Skin epidermis (tissue), 12 donors: ENCODE data around the gene DNMT3A.
"Not testable (repeated sequence)": the region's sequence is repeated elsewhere in the genome, so short reads cannot be mapped to it uniquely, and the experiment has no call there.

Source experiments
- H3K27ac ChIP-seq, 21 experiments: fragments of 200-600 bp; sonication (generic) in 11 of 21; one replicate each; pipeline ENCODE4 v1.5.0; 2020; ENCODE audit warnings: mild to moderate bottlenecking in 3 of 21, inconsistent platforms in 2 of 21, moderate library complexity in 2 of 21
- H3K4me3 ChIP-seq, 7 experiments: fragments of 200-600 bp; sonication (generic) in 2 of 7; one replicate each; pipeline ENCODE4 v1.5.0; 2020; ENCODE audit warnings: inconsistent platforms in 2 of 7, mild to moderate bottlenecking in 2 of 7, moderate library complexity in 1 of 7

The DNMT3A gene

DNA sequence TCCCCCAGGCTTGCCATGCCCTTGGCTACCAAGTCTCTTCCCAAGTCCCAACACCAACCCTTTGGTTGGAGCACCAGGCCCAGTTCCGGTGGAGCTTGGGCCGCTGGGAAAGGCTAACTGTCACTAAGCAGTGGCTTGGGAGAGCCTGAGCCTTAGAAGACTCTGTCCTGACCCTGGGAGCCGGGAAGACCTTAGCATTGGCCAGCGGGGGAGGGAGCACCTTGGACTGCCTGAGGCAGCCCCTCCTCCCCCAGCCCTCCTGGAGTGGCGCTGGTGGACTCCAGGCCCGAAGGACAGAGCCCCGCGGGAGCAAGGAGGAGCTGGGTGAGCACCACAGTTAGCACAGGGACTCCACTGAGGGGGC, 110.8 kb downstream of the DNMT3A start:
- H3K4me3 ChIP-seq, result no peak overlapping the region
- no peak overlapping the region for H3K27ac ChIP-seq

DNA sequence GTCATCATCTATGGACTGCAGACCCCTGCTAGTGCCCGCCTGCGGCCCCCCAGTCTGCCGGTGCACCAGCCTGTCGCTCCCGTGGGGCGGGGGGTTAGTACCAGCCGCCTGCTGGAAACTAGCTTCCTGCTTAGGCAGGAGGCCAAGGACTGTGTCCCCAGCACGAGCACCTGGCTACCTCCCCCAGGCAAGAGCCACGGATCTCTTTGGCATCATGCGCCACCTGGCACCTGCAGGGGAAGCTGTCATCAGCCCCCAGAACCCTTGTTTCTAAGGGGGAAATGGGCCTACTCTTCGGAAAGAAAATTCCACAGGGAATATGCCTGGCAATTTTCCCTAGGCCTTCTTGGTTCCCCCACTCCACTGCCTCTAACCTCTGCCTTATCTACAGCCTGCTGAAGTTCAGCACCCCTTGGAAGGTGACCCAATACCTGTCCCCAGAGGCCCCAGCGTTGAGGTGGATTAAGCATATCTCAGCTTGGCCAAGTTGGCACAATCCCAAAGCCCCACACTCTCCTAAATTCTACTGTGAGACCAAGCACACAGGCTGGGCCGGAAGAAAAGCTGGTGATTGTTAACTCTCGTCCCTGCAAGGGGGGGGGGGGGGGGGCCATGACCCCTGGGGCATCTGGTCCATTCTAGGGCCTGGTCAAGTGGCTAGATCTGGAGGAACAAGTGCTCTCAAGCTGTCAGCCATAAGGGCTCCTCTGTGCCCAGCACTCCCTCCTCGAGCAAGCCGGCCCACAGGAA, 111.4 kb downstream of the DNMT3A start:
- Histone ChIP-seq H3K27ac (no peak overlapping the region), H3K4me3 (no peak overlapping the region)

DNA sequence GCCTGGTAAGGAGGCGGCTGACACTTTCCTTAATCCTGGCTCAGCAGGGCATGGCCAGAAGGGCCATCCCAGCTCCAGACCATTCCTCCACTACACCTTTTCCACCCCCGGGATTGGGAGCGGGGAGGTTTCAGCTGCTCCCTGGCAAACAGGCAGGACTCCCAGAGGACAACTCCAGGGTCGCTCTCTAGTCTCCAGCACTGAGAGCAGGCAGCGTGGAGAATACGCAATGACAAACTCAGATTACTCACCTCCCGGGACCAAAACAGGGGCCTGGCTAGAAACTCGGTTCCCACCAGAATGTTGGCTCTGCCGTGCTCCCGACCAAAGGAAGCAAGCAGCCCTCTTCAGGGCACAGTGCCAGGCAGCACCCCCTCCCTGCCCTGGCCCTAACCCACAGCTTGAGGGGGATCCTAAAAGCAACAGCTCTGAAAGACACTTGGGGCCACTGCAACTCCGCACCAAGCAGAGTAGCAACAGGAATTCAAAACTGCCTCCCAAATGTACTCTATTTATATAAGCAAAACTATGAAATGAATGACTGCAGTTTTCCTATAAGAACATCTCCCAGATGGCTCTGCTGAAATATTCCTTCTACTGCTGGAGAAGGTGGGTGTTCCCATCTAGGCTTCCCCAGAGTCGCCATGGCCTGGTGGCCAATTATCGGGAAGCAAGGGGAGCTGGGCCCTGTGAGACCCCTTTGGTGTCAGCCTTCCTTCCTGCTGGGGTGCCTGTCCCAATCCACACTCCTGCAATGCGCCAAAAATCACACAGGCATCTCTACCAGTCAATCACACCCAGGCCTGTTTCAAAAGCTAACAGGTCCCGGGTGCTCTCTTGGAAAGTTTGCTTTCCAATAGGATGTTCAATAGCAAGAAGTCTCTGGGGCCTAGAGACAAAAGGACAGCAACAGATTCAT, 112.2 kb downstream of the DNMT3A start:
- H3K4me3 ChIP-seq, result no peak overlapping the region
- H3K27ac ChIP-seq, result peak overlapping the region in 1 of 21 experiments; percentile 24

DNA sequence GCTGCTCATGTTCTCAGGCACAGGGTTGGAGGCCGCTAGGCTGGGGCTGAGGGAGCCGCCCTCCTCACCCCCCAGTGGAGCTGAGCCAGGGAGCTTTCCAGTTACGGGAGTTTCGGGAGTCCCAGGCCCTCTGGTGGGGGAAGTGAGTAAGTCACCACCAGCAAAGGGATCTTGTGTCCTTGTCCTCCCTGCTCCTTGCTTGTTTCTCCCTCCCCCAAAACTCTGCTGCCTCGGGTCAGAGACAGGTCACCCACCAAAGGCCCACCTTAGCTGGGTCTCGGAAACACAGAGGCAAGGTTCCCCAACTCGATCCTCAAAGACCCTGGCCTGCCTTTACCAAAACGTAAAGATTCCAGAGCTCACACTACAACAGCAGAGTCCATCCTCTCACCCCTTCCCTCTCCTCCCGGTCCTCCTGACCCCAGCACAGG, 112.9 kb downstream of the DNMT3A start:
- H3K27ac ChIP-seq, result peak overlapping the region in 1 of 21 experiments; percentile 24
- no peak overlapping the region for H3K4me3 ChIP-seq

DNA sequence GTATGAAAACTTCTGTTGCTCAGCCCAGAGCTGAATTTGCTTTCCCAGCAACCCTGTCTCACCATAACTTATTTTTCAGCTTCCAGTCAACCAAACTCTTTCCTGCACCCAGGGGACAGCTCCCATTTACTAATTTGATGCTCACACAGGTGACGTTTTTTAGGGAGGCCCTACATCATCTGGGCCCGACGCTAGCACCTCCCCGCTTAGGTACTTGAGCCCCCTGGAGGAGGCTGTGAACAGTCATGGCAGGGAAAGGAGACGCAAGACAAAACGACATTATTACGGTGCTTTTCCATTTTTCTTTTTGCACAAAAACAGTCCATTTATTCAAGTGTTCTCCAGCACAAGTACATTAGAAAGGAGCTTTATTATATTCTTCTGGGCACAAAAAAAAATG, 114.1 kb downstream of the DNMT3A start:
- Histone ChIP-seq H3K4me3 (no peak overlapping the region), H3K27ac (no peak overlapping the region)

DNA sequence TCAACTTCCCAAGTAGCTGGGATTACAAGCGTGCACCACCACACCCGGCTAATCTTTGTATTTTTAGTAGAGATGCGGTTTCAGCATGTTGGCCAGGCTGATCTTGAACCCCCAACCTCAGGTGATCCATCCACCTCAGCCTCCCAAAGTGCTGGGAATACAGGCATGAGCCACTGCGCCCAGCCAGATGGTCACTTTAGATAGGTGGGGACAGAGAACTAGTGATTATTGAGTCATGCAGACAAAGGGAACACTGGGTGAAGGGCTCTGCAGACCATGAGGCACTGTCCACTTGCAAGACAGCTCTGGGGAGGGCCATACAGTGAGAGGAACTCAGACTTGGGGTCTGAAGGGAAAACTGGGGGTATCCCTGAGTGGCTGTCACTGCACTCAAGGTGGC, 114.9 kb downstream of the DNMT3A start:
- Histone ChIP-seq H3K27ac (no peak overlapping the region), H3K4me3 (no peak overlapping the region)

DNA sequence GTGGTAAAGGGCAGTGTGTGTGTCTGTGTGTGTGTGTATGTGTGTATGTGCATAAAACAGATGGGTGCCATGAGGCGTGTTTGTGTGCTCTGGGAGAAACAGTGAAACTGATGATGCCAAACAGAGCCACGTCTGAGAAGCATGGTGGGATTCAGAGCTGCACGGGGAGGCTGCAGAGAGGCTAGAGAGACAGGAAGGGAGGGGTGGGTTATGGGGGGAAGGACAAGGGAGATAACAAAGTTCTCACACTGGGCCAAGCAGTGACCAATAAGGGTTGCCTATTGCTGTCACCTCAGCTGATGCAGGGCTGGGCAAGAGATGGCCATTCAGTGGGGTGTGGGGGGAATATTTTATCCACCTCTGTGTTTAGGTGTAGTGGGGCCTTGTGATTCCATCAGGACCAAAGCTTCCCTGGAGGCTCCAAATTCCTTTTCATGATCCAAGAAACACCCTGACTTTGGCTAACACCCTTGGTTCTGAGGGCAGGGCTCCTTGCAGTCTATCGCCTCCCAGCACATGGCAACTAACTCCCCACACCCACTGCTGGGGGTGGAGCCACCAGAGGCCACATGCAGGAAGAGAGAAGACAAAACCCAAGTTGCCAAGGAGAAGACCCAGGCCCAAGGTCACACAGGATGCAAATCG, 119.1 kb downstream of the DNMT3A start:
- Histone ChIP-seq H3K27ac (no peak overlapping the region), H3K4me3 (no peak overlapping the region)

DNA sequence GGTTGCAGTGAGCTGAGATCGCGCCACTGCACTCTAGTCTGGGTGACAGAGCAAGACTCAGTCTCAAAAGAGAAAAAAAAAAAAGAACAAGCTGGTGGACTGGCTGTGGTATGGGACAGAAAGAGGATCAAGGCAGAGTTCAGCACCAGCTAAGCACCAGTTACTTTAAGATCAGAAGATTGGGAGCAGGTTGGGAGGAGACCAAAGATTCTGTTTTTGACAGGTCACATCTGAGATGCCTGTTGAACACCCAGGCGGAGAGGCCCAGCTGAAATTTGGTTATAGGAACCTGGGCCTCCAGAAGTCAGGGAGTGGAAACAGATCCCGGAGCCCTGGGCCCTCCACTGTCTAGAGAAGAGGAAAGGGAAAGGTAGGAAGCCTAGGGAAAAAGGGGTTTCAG, 120.1 kb downstream of the DNMT3A start:
- Histone ChIP-seq H3K4me3 (no peak overlapping the region), H3K27ac (no peak overlapping the region)

DNA sequence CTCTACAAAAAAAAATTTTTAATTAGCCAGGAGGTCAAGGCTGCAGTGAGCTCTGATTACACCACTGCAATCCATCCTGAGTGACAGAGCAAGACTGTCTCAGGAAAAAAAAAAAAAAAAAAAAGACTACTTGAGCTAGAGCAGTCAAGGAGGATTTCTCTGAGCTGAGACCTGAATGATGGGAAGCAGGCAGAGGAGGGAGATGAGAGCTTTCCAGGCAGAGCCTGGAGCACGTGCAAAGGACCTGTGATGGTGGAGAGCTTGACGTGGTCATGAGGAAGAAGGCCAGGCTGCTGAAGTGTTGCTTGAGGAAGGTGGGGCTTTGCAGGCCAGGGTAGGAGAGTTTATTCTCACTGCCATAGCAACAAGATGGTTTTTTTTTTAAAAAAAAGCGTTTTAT, 121.4 kb downstream of the DNMT3A start:
- H3K27ac ChIP-seq, result no peak overlapping the region
- no peak overlapping the region for H3K4me3 ChIP-seq

DNA sequence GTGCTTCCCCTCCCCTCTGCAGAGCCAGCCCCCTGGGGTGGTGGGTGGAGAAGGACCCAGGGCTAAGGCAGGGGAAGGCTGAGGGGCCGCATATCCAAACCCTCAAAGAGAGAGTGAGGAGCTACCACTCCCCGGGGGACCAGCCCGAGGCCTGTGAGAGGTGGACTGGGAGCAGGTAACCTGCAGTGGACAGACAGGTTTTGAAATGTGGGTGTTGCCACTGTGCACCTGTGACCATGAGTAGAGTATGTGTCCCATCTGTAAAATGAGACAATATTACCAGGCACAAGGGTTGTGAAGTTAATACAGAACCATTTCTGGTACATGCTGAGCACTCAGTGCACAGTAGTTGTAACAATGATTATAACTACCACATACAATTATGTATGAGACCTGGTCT, 122.1 kb downstream of the DNMT3A start:
- Histone ChIP-seq H3K4me3 (no peak overlapping the region), H3K27ac (no peak overlapping the region)

DNA sequence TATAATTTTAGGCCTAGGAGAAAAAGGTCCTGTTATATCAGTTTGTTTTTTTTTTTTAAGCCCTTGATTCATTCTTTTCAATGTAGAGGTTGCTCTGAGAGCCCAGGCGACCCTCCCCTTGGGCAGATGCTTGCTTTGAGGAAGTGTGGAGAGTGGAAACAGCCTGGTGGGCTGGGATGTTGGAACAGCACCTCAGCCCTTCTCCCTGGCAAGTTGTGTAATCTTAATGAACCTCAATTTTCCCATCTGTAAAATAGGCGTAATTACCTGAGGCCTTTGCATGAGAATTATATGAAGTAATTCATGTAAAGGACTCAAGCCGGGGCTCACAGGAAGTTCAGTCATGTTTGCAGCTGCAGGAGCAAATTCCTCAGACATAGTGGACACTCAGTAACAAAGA, 123.6 kb downstream of the DNMT3A start:
- Histone ChIP-seq H3K27ac (no peak overlapping the region), H3K4me3 (no peak overlapping the region)

DNA sequence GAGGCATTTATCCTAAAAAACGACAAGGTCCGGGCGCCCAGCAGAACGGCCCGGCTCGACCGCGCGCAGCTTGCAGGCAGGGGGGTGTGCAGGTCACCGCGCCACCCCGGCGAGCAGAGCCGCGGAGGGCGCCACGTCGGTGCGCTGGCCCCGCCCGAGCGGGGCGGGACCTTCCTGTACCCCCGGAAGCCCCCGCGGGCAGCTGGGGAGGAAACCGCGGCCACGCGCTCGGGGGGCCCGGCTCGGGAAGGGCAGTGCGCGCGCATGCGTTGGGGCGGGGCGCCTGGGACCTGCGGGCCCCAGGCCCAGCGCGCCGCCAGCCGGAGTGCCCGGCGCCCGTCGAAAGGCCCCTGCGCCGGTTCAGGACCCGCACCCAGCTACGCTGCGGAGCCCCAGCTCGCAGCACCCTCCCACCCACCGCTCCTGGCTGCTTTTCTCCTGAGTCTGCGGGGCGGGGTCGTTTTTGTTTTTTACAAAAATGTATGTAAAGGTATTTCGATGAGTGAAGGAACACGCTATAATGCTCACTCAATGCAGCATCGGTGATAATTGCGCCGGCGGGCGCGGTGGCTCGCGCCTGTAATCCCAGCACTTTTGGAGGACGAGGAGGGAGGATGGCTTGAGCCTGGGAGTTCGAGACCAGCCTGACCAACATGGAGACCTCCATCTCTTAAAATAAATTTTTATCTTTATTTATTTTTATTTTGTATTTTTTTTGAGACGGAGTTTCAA, 125.6 kb downstream of the DNMT3A start:
- H3K27ac ChIP-seq, result peak overlapping the region in 19 of 21 experiments; percentile 10 to 87 (median 71)
- peak overlapping the region; percentile 41 to 54 (median 47) for H3K4me3 ChIP-seq

DNA sequence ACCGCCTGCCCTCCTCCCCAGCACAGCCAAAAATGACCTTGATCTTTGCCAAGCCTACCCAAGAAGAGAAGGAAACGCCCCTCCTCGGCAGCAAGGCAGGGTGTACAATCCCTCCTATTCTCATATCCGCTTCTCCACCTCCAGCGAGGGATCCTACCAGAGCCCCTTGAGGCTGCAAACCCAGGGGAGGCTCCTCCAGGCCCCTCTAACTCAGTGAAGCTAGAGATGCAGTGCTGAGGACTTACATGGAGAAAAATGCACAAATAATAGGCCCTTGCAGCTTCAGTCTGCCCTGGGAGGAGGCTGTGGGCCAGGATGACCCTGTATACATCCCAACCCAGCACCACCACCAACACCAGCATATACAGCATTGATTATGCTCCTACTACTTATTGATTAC, 126.5 kb downstream of the DNMT3A start:
- Histone ChIP-seq H3K27ac (peak overlapping the region in 7 of 21 experiments; percentile 61 to 87 (median 74)), H3K4me3 (no peak overlapping the region)

DNA sequence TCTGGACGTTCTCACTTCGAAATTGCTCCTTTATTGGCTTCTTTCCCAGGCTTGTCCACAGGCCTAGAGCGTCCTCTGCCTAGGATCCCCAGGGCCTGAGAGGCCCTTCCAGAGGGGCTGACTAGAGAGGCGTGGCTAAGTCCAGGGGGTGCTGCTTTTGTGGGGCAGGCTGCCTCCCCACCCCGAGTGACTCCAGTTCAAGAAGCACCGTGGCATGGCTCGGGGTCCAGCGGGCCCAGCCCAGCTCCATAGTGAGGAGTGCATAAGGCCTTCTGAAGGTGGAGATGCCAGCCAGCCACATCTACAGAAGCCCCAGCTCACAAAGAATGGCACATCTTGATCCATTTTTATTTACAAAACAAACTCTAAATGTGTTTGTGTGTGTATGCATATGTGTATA, 128.5 kb downstream of the DNMT3A start:
- Histone ChIP-seq H3K27ac (no peak overlapping the region), H3K4me3 (no peak overlapping the region)

DNA sequence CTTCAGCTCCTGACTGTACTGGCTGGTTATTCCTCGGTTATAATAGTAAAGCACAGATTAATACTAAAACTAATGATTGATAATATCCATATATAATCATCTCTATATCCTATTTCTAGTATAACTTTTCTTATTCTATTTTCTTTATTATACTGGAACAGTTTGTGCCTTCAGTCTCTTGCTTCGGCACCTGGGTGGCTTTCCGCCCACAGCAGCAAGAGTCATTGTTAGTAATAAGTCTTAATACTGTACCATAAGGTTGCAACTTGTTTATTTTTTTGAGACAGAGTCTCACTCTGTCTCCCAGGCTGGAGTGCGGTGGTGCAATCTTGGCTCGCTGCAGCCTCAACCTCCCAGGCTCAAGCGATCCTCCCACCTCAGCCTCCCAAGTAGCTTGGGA, 130.8 kb downstream of the DNMT3A start:
- H3K27ac ChIP-seq, H3K4me3 ChIP-seq: not testable (repeated sequence)

DNA sequence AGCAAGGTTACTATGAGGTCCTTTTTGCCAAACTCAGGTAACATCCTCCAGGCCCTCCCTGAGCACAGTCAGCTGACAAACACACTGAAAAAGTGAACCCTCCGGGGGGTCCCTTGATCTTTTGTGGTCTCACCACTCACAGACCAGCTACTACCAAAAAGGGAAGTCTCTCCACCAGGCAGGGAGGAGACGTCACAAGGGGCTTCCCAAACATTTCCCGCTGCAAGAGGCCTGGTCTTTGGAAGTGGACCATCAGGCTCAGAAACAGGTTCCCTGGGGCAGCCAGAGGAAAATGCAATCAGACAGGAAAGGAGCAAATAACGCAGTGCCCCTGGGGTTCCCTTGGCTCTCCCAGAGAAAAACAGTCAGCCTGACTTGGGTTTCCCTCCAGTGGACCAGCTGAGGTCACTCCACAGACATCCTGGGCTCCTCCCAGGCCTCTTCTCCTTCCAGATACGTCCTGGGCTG, 134.6 kb downstream of the DNMT3A start:
- no peak overlapping the region for H3K27ac ChIP-seq
- H3K4me3 ChIP-seq, result no peak overlapping the region

DNA sequence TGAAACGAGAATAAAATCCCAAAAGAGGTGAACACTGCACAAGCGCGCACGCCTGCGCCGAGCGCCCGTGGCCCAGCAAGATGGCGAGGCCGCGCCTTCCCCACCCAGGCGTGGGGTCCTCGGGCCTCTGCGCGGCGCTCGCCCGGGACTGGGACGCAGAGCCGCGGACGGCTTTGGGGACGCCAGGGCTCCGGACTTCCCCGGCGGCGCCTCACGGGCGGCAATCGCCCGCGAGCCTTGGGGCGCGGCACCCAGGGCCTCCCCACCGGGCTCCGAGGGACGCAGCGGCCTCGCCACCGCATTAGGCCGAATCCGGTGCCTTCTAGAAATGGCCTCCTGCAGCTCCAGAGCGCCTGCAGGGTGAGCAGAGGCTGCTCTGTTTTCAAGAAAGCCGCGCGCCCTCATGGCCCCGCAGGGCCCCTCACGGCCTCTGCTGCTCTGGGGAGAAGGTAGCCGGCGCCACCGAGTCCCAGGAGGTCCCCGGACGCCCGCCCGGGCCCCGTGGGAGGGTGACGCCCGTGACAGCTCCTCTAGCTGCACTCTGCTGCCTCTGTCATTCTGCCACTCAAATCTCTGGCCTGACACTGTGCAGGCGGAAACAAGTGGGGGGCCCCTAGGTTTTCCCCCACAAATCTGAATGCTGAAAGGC, 137.4 kb downstream of the DNMT3A start:
- H3K27ac ChIP-seq, result peak overlapping the region in 4 of 21 experiments; percentile 19 to 69 (median 34)
- peak overlapping the region in 3 of 7 experiments; percentile 8 to 16 (median 15) for H3K4me3 ChIP-seq

DNA sequence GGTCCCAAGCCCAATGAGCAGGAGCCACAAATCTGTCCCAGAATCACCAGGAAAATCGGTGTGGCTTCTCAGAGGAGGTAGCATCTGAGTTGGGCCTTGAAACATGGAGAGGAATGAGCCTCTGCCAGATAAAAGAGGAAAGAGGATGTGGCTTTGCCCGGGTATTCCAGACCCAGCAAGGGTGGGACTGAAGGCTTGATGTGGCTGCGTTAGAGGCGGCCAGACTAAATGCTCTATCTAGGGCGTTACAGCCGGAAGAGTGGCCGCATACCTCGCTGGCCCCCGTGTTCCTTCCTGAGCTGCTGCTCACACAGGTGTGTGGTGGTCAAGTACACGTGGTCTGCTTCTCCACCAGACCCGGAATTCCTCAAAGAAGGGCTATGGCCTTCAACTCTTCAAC, 139.4 kb downstream of the DNMT3A start:
- Histone ChIP-seq H3K4me3 (no peak overlapping the region), H3K27ac (no peak overlapping the region)

DNA sequence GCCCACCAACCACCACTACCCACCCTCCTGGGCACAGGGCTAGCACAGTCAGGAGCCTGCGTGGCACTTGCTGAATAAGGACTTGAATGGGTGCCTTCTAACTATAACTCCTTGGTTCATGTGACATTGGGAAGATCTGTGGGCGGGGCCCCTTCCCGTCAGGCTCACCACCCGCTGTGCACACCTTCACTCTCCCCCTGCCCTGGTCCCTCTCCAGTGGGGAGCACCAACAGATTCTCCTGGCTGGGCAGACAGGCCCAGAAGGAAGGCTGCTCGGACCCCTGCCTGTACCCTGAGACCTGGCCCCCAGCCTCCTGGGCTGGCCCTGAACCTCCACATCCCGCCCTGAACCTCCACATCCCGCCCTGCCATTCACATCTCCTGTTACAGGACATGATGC, 139.9 kb downstream of the DNMT3A start:
- Histone ChIP-seq H3K27ac (no peak overlapping the region), H3K4me3 (no peak overlapping the region)
